ENCODE results near the gene OMA1.
"Not testable (repeated sequence)": the region's sequence is repeated elsewhere in the genome, so short reads cannot be mapped to it uniquely, and the experiment has no call there.

OMA1 gene

GRCh38 chr1:58524353-58524945 is 22.1 kb downstream of the OMA1 start:
- DNase-seq, result no peak

DNA sequence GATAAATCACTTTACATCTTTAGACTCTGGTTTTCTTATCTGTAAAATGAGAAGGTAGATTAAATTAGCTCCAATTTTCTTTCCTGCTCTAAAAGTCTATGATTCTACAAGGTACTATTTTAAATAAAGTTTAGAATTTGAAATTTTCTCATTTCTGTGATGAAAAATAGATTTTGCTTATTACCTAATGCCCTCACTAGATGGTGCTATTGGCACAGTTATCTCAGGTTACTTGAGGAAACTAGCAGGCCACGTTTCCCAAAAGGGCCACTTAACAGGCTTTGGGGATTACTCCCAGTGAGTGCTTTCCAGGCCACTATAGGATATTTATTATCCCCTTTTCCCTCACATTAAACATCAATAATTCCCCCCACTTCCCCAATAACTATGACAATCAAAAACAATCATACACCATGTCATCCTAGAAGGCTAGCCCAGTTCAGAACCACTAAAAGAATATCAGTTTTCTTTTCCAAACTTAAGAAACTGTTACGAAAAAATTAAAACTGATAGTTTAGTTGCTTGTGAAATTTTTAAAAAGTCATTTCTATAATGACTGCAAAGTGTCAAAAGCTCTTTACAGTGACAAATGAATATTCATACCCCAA is 30.6 kb downstream of the OMA1 start:
- DNase-seq, result peak; percentile 95

DNA sequence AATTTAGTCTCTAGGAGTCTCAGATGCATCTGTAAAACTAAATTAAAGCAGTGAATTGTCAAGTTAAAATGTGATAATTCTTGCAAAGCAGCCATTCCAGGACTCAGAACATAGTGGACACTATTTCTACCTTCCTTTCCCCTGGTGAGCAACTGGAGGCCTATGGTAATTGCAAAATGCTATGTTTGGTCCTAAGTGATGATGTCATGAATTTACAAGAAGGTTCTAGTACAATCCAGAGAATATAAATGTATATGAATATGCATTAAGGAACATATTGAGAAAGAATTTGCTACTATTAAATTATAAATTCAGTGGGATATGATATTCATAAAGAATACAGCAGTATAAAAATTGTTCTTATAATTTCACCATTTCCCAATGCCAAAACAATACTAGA is 32.6 kb downstream of the OMA1 start:
- DNase-seq, result no peak

DNA sequence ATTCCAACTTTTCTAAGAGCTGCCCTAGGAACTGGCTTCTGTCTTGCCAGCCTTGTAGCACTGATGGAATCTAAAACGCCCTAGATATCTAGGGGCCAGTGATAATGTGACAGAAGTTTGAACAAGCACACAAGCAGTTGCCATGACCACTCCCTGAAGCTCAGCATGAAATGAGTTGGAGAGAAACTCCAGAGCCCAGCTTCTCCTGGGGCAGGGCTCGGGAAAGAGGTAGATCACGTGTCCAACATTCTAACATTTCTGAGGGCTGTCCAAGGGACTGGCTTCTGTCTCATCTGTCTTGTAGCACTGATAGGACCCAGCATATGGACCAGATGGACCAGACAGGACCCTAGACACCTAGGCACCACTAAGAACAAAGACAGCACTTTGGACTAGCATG is 37.9 kb downstream of the OMA1 start:
- no peak for DNase-seq

DNA sequence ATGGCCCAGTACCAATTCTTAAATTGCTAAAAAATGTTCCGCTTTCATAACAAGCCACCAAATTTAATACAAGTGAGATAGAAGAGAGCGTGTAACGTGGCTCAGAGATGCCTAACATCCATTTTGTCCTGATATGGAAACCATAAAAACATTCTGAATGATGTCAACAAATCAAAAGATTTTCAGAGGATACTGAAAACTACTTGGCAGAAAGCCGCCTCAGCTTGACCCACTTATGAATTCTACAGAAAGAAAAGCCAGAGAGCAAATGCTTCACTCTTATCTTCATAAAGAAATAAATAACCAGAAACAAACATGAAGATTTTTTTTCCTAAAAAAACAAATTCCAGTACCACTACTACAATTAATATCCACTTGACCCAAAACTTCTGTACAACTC is 41.2 kb downstream of the OMA1 start:
- DNase-seq, result no peak

GRCh38 chr1:58502519-58502918 is 44.0 kb downstream of the OMA1 start:
- DNase-seq, result no peak

GRCh38 chr1:58500043-58500442 is 46.5 kb downstream of the OMA1 start:
- peak; percentile 74 for DNase-seq

DNA sequence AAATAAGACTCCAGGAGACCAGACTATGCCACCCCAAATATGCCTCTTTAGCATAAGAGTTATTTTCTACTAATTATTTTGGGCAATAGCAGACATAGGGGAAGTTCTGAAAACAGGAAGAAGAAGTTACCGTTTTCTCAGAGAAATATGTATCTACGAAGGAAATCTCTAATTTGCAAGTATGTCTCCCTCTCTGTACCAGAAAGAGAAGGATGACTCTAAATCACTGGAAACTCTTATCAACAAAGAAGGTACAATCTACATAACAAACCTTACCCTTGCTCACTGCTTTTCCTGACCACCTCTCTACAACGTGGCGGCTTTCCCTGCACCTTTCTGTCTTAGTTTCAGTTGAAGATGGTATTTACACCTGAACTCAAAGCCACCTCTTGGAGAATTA is 49.0 kb downstream of the OMA1 start:
- no peak for DNase-seq

- DNase-seq, result no peak
These were observed 50.5 kb downstream of the OMA1 start for GRCh38 chr1:58496042-58496441.

- DNase-seq, result not testable (repeated sequence)
These were observed 57.6 kb downstream of the OMA1 start for GRCh38 chr1:58488914-58489313.

DNA sequence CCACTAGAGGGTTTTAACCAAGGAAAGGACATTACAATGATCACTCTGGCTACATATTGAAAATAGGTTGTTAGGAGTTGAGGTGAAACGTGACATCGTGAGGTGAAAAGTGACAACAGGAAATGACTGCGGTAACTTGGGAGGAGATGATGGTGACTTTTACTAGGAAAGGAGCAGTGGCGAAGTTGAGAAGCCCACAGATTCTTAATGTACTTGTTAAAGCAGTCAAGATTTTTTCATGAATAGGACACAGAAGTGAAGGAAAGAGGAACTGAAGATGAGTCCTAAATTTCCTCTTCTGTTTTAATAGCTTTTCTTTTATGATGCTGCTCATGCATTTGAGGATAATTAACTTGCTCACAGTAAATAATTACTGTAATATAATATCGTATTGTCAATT is 59.5 kb downstream of the OMA1 start:
- DNase-seq, result no peak

DNA sequence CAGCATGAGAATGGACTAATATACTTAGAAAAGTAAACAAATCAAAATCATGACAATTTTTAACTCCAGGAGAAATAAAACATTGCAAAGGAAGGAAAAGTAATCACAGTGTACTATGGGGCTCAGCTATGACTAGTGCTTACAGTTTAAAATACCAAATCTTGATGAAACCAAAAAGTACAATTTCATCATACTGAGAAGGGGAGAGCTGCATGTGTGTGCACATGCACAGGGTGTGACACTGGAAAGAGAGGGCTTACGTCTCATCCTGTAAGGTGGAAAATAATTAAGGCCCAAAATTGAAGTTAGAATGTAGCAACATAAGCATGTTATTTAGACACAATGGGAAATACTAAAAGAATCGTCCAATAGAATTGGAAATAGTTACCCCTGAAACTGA is 64.6 kb downstream of the OMA1 start:
- DNase-seq, result no peak

GRCh38 chr1:58480191-58480590 is 66.3 kb downstream of the OMA1 start:
- no peak for DNase-seq

- peak; percentile 55 for DNase-seq
These were observed 69.1 kb downstream of the OMA1 start for GRCh38 chr1:58477390-58477789.

GRCh38 chr1:58476179-58476578 is 70.3 kb downstream of the OMA1 start:
- DNase-seq, result no peak

DNA sequence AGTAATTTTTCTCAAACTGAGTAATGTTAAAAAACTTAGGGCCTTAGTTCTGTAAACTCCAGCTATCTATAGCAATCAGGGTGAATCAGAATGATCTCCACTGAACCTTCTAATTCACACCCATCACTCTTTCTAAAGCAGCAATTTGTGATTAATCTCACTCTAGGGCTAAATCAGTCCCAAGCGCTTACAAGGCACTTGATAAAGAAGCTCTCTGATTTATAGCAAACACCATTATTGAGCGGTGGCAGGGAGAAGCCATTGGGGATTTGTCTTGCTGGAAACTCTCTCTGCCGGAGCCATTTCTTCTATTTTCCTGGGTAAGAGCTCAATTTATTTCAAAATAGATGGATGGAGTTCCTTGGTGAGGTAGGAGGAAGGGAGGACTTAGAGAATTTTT is 77.0 kb downstream of the OMA1 start:
- no peak for DNase-seq

DNA sequence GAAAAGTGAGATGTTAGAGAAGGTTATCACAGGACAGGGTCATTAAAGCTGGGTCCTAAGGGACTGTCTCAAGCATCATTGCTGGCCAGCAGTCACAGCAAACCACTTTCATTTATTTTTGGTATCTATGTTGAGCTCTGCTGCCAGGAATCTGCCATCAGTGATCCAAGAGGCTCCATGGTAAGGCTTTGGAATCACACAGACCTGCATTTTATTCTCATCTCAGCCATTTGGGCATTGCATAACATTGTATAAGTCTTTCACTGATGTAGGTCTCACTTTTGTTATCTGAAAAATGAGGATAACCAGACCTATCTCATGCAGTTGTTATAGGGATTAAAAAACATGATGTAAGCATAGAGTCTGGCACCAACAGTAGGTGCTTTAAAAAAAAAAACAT is 77.5 kb downstream of the OMA1 start:
- DNase-seq, result no peak

DNA sequence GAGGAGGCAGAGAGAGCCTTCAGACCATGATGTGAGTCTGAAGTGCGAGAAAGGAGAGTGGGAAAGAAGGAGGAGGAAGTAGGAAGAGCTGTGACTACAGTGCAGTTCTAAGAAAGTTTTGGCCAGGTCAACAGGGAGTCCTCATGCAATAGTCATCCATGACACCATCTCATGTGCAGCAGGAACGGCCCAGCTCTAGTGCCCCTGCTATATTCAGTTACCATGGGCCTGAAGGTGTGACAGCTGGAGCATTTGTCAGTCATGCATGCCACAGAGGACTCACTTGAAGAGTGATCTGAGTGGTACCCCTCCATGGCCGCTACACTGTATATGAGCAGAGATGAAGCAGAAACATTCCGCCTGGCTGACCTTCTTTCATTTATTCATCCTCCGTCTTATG is 77.9 kb downstream of the OMA1 start:
- no peak for DNase-seq

DNA sequence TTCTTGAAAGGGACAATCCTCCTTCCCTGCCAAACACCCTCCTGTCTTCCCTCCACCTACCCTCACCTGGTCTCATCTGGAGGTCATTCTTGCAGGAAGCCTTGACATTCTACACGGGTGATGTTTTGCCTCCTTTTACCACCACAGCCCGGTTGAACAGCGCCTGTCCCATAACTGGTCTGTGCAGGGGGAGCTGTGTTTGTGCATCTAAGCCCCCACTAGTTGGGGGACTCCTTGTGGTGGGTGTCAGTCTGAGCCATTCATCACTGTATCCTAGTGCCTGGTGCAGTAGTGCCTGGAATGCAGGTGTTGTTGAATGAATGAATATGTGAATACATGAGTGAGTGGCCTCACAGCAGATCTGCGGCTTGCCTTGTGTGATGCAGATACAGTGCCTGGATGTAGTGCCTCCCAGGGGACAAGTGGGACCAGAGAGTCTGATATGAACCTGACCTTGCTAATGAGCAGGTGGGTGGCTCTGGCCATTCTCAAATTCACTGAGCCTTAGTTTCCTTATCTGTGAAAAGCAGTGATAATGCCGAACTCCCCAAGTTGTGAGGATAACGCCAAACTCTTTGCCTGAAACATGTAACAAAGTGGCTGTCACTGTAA is 79.8 kb downstream of the OMA1 start:
- DNase-seq, result no peak

- DNase-seq, result no peak
These were observed 80.5 kb downstream of the OMA1 start for GRCh38 chr1:58465825-58466629.

GRCh38 chr1:58465176-58465575 is 81.3 kb downstream of the OMA1 start:
- no peak for DNase-seq

DNA sequence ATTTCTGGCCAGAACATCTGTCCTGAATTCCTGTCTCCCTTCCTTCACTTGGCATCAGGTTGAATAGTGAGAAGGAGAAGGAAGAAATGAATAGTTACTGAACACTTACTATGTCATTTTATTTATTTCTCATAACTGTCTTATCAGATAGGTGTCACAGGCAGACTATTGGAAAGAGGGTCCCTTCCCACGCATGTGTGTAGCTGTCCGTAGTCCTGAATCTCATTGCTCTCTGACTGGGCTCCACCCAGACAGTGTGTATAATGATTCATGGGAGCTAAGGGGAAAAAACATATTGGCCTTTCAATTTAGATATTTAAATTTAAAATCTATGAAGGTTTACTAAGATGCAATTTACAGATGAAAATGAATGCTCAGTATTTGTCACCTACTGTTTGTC is 86.1 kb downstream of the OMA1 start:
- no peak for DNase-seq

DNA sequence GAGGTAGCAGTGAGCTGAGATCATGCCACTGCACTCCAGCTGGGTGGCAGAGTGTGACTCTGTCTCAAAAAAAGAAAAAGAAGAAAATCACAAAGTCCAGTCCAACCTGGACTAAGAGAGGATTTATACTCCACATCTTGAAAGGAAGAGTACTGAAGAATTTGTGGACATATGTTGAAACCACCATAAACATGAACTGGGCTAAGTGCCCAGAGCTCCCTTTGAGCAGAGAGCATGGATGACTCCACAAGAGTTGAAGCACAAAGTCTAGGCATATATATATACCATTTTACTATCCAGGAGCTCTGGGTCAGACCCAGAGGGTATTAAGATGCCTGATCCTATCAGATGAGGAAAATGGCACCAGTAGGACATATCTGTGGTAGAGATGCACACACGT is 86.6 kb downstream of the OMA1 start:
- DNase-seq, result no peak

- no peak for DNase-seq
These were observed 89.4 kb downstream of the OMA1 start for GRCh38 chr1:58457023-58457635.
